Tongue (tissue), 2 donors: ENCODE data around the gene RPL36. TPM values are rescaled to one million over a fixed set of nuclear protein-coding genes. Genes with fewer than 3 reads are reported as not detected.

Source experiments
- DNase-seq: peaks from one replicate; pipeline ENCODE4 v3.0.0-alpha.2; 2015
- total RNA-seq: library from RNA; depleted of rRNA; stranded (reverse); fragments of >200 nt; gene quantifications from one replicate; pipeline ENCODE4 v1.2.3, GENCODE V29; 2014

Gene RPL36
- 293 TPM for total RNA-seq

- peak; percentile 99 for DNase-seq
These were observed at the start of gene RPL36 for GRCh38 chr19:5690125-5690954. RPL36 (plus strand) TSS chr19:5690295; CDS start chr19:5690508, 213 bp downstream.

- peak; percentile 41 for DNase-seq
These were observed 48.9 kb upstream of the RPL36 start for GRCh38 chr19:5641171-5641570.

- DNase-seq: no peak
These were observed 47.9 kb upstream of the RPL36 start for GRCh38 chr19:5642204-5642603.

DNA sequence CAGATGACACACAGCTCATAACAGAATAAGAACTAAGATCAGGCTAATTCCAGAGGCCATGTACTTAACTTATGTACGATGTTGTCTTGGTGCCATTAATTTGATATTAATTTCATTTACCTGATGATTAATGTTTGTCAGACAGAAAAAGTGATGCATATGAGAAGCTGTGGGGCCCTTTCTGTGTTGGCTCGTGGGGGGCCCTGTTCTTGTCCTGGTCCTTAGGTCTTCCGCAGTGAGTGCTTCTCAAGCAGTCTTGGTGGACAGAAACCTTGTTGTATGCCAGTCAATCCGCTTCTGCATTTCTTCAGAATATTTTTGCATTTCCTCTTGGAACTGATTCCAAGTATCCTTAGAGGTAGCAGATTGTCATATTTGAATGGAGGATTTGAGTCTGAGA, 47.0 kb upstream of the RPL36 start:
- DNase-seq: no peak

DNA sequence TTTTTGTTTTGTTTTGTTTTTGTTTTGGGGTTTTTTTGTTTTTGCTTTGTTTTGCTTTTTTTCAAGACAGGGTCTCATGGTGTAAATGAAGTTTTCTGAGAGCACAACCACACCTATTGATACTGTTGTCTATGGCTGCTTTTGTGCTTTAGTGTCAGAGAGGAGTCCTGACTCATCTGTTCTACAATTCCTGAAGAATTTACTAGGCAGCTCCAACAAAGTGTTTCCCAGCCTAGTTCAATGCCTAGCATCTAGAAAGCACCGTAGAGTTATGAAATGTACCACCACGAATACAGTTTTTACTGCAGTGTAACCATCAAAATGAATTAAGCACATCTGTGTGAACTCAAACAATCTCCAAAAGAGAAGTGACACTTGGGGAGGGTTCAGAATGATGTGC, 46.1 kb upstream of the RPL36 start:
- no peak for DNase-seq

DNA sequence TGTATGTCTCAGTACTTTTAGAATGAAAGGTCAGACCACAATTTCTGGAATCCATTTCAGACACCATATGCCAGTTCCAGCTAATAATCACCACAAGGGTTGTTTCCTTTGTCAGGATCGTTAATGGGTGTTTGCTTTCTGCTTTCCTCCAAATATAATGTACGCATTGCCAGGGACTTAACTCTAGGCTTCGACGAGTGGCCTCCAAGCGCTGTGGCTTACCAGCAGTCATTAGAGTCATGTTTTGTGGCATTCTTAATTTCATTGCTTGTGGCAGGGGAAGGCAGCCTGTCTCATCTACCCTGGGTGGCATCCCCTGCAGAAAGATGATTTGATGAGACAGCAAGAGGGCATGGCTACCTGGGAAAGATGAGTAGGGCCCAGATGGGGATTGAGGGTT, 44.7 kb upstream of the RPL36 start:
- DNase-seq: no peak

GRCh38 chr19:5646703-5647102, 43.4 kb upstream of the RPL36 start:
- DNase-seq: no peak

GRCh38 chr19:5648464-5648863, 41.6 kb upstream of the RPL36 start:
- no peak for DNase-seq

DNA sequence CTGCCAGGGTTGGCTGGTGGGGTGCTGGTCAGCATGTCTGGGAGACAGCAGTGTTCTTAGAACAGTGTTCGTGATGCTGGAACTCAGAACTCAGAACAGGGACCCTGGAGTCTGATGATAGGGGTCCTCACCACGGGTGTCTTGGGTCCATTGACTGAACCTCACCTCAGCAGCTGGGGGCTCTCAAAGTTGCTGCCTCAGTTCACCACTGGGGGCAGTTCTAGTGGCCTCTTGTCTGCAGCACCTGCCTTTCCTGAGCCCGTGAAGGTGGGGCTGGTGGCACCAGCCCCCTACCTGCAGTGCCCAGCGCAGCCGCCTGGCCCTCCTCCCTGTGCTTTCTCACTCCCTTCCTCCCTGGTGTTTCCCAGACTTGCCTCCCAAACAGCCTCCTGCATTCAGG, 38.7 kb upstream of the RPL36 start:
- no peak for DNase-seq

- DNase-seq: no peak
These were observed 37.8 kb upstream of the RPL36 start for GRCh38 chr19:5652261-5652660.

DNA sequence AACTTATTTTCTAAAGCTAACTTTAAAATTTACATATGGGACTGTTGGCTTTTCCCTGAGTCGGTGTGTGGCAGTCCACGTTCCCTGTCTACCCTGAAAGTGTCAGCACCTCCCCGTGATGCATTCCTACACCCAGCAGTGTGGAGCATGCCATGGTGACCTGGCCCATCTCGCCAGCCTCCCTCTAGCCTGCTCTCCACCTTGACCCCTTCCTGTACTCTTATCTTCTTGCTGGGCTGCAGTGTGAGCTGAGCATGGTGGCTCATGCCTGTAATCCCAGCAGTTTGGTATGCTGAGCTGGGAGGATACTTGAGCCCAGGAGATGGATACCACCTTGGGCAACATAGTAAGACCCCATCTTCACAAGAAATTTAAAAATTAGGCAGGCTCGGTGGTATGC, 35.2 kb upstream of the RPL36 start:
- no peak for DNase-seq

GRCh38 chr19:5655412-5655811, 34.7 kb upstream of the RPL36 start:
- no peak for DNase-seq

GRCh38 chr19:5661483-5661882, 28.6 kb upstream of the RPL36 start:
- DNase-seq: no peak

- no peak for DNase-seq
These were observed 26.2 kb upstream of the RPL36 start for GRCh38 chr19:5663904-5664303.

DNA sequence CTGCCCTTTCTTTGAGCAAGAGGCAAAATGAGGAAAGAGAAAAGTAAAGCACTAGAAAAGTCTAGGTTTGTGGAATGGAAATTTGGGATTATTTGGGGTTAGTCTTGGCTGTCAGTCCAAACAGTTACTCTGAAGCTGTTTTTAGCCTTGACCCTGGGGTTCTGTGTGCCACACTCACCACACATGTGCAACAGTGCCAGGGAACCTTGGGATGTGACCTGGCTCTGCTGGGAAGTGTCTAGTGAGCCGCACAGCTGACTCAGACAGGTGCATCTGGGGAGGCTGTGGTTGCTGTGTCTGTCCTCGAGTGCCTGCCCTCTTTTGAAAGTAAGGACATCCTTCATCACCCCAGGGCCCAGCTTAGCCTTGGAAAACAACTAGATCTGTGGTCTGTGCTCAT, 25.6 kb upstream of the RPL36 start:
- DNase-seq: peak; percentile 43

DNA sequence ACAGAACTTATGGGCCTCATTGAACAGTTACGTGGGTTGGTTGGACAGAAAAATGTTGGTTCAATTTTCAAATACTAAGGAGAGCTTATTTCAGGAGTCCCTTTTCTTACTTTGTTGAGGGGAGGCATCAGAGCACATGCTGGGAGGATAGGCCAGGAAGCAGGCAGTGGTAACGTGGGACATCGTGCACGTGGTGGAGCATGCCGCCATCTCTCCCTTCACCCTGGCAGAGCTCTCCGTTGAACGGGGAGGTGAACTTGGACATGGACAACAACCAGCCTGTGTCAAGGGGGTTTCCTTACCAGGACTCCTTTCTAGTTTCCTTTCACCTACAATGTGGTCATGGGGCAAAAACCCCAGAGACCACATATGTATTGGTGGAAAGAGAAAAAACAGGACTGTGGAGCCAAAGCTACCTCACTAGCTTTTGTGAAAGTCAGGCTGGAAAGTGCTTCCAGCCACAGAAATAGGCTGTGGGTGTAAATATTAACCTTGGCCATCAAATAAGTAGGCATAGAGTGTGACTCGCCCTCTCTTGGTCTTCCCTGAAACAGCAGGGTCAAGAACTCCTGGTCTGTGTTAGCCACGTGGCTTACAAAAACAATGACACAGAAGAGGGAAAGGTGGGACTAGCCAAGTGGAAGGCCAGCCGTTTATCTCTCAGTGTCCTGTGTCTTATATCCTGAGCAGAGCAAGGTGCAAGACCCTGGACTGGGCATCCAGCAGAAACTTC, 24.1 kb upstream of the RPL36 start:
- DNase-seq: no peak

DNA sequence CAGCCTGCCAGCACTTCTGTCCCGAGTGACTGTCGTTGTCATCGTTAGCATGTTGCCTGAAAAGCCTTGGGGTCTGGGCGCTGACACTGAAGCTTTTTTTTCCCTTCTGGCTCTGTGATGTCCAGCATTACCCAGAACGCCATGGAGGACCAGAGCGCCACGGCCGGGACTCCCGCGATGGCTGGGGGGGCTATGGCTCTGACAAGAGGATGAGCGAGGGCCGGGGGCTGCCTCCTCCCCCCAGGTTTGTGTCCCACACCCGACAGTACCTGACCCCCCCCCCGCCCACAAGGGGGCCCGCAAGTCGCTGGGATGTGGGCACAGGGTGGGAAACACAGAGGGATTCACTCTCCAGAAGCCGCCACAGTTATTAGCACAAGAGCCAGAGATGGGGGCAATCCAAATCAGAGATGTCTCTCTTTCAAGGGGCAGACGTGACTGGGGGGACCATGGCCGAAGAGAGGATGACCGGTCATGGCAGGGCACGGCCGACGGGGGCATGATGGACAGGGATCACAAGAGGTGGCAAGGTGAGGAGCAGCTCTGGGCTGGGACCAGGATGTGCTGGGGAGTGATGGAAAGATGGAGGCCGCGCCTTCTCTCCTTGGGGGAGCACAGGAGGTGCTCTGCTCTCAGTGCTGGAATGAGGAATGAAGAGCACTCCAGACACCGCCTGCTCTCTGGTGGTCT, 23.0 kb upstream of the RPL36 start:
- no peak for DNase-seq

DNA sequence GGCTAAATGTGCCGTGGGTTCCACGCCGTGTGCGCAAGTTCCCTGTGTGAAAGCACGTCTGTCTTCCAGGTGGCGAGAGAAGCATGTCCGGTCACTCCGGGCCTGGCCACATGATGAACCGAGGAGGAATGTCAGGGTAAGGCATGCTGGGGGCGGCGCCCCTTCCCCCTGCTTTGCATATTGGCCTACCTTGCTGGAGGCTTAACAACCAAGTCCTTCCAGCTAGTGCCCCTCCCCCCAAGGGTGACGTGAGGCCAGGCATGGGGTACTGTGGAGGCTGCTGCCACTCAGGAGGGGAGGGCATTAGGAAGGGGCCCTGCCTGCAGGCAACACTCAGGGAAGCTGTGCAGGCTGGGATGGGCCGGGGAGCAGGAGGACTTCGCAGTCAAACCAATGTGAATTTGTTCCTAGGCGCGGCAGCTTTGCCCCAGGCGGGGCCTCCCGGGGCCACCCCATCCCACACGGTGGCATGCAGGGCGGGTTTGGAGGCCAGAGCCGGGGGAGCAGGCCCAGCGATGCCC, 22.3 kb upstream of the RPL36 start:
- no peak for DNase-seq

DNA sequence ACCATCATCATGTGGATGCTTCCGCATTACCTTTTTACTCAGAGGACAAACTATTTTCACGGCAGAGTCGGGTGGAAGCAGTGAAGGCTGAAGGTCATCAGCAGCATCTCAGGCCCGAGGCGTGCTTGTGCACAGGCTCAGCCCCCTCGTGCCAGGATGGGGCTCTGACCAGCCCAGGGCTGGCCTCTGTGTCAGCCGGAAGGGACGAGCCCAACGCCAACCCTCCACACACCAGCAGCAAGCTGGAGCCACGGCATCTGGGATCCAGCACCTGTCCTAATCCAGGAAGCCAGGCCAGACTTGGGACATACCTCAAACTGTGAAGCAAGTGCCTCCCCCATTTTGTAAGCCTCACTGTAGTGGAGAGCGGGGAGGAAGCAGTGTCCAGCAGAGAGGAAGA, 20.9 kb upstream of the RPL36 start:
- DNase-seq: no peak

GRCh38 chr19:5671600-5671999, 18.5 kb upstream of the RPL36 start:
- DNase-seq: no peak

DNA sequence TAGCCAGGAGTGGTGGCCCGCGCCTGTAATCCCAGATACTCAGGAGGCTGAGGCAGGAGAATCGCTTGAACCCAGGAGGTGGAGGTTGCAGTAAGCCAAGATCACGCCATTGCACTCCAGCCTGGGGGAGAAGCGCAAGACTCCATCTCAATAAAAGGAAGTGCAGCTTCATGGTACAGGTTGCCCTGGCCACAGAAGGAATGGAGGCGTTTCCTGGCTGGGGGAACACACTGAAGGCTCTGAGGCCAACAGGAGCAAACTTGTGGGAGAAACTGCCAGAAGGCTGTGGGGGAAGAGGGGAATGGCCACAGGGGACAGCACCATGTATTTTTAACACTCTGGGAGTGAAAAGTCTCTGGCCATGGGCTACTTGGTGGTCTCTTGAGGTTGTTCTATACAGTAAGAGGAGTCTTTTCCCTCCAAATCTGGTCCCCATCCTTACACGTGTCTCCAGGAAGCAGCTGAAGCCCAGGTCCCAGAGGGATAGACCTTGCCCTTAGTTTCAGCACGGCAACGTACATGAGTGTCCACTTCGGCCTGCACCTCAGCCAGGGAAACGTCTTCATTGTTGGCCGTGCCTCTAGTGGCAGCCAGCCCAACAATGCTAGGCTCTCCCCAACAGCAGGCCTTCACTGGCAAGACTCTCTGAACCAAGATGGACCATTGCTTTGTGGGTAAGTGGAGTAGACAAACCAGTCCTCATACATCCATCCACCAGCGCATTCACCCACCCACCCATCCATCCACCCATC, 17.2 kb upstream of the RPL36 start:
- DNase-seq: no peak

DNA sequence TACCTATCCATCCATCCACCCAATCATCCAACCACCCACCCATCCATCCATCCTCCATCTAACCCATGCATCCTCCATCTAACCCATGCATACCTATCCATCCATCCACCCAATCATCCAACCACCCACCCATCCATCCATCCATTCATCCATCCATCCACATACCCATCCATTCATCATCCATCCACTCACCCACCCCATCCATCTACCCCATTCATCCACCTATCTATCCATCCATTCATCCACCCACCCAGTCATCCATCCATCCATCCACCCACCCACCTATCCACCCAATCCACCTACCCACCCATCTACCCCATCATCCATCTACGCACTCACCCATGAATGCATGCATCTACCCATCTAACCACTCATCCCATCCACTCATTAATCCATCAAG, 16.3 kb upstream of the RPL36 start:
- DNase-seq: no peak
